Nucleus accumbens (tissue), 56 donors: ENCODE measurements around the gene HOXC13.
A peak's percentile ranks its signal among the peaks of the same experiment; 100 is the strongest.

ENCODE experiments used
- DNase-seq, 56 donors: peaks; one replicate each; lab custom pipeline; 2025; lab: John Stamatoyannopoulos, UW

Gene HOXC13, protein sequence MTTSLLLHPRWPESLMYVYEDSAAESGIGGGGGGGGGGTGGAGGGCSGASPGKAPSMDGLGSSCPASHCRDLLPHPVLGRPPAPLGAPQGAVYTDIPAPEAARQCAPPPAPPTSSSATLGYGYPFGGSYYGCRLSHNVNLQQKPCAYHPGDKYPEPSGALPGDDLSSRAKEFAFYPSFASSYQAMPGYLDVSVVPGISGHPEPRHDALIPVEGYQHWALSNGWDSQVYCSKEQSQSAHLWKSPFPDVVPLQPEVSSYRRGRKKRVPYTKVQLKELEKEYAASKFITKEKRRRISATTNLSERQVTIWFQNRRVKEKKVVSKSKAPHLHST

DNA sequence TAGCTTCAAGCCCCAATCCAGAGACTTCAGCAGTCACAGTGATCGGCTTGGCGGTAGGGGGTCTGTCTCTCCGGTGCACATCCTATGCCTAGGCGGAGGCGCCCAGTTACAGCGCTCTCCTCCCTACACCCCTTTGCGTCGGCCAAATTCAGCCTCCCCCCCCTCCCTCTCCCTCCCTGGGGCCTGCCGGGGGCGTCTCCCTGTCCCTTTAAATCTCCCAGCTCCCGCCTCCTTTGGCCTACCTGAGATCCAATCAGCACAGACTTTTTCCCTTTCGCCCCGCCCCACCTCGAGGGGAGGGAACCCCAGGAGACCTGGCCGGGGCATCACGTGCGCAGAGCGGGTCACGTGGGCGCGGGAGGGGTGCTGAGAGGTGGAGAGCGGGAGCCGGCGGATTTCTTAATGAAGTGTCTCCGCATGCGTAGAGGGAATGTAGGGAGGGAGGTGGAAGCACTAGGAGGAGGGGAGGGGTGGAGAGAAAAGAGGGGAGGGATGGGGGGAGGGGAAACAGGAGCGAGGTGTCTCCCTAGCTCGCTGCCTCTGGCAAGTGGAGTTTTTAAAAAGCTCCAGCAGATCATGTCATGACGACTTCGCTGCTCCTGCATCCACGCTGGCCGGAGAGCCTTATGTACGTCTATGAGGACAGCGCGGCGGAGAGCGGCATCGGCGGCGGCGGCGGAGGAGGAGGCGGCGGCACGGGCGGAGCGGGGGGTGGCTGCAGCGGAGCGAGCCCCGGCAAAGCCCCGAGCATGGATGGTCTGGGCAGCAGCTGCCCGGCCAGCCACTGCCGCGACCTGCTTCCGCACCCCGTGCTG is at the start of gene HOXC13:
Gene HOXC13, plus strand, starts transcription at position 506 of the 815 bp plus-strand sequence. Its CDS starts 76 bp downstream, at position 582.
- DNase-seq: peak in 1 of 56 donors; percentile 15

DNA sequence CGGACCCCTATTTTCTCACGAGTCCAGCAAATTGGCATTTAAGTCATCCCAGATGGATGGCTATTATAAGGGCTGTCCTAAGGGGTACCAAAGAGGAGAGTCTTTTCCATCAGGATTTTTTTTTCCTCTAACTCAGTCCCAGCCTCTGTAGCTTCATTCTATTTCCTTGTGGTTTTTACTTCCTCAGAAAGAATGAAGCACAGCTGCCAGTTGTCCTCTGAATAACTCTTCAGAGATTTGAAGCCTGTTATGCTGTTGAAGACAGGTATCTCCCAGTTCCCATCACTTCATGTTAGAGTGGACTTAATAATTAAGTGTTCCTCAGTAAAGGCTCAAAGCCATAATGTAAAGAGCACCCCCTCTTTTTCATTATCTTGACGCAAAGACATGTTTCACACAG is 48.5 kb upstream of the HOXC13 start:
- no peak for DNase-seq

DNA sequence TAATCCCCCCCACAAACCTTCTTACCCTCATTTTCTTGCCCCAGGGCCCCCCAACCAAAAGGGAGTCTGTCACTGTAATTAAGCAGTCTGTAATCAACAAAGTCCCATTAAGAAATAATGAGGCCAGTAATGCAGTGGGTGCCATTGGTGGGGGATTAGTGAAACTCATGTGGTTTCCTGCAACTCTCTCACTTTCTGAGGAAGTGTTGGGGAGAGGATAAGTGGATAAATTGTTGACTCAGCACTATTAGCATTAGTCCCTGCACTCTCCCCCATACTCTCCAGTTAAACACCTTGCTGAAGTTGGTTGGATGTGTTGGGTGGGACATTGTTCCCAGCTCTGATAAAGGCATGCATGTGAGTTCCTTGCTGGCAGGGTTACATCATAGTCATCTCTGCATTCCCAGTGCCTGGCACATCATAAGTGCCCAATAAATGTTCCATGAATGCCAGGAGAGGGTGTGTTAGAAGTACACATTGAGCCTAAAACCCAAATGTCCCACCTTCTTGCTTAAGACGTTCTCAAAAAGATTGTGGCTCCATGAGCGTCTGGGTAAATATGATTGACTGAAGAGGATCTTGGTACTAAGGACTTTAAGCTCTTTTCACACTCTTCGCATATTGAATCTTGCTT is 45.8 kb upstream of the HOXC13 start:
- DNase-seq: no peak

DNA sequence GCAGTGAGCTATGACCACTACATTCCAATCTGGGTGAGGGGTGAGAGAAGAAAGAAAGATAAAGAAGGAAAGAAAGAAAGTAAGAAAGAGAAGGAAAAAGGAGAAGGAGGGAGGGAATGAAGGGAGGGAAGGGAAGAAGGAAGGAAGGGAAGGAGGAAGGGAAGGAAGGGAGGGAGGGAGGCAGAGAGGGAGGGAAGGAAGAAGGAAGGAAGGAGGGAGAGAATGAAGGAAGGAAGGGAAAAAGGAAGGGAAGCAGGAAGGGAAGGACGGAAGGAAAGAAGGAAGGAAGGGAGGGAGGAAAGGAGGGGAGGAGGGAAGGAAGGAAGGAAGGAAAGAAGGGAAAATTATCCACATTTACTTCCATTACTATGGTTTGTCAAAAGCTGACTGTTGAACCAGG is 39.4 kb upstream of the HOXC13 start:
- DNase-seq: no peak

DNA sequence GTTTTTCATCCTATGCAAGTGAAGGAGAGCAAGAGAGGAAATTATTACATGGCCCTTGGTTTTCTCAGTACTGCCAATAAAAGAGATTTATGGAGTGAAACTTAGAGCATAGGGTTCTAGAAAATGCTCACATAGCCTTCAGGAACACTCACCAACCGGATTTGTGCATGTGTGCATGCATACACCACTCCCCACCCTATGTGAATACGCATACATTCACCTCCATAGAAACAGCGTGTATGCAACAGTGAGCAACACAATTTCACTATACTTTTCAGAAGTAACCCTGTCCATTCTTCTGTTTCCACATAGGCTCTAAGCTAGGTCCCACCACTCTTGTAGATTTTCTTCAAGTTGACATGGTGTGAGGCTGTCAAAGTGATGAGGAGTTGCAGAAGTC is 31.5 kb upstream of the HOXC13 start:
- DNase-seq: no peak

DNA sequence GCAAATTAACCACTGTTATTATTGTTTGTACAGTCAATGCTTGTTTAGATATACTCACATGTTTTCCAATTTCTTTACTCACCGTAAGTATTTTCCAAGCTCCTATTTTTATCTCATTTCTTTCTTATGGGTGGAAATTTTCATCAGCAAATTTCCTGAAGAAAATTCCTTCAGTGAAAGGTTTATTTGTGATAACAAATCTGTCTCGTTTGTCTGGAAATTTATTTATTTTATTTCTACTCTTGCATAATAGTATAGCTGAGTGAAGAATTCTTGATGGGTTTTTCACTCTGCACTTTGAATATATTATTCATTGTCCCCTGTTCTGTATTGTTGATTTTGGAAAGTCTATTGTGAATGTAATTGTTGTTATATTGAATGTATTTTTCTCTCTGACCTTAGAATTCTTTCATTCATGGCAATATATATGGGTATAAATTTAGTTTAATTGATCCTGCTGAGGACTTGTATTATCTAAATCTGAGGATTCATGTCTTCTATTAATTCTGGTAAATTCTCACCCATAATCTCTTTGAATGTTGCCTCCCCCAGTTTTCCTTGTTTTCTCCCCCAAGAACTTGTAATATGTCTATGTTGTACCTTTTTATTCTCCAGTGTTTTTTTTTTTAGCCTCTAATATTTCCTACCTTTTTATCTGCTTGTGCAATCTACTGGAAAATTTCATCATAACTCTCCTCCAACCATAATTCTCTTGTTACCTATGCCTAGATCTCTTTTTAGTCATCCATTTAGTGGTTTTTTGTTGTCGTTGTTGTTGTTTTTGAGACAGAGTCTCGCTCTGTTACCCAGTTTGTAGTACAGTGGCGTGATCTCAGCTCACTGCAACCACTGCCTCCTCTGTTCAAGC is 21.6 kb upstream of the HOXC13 start:
- DNase-seq: no peak

DNA sequence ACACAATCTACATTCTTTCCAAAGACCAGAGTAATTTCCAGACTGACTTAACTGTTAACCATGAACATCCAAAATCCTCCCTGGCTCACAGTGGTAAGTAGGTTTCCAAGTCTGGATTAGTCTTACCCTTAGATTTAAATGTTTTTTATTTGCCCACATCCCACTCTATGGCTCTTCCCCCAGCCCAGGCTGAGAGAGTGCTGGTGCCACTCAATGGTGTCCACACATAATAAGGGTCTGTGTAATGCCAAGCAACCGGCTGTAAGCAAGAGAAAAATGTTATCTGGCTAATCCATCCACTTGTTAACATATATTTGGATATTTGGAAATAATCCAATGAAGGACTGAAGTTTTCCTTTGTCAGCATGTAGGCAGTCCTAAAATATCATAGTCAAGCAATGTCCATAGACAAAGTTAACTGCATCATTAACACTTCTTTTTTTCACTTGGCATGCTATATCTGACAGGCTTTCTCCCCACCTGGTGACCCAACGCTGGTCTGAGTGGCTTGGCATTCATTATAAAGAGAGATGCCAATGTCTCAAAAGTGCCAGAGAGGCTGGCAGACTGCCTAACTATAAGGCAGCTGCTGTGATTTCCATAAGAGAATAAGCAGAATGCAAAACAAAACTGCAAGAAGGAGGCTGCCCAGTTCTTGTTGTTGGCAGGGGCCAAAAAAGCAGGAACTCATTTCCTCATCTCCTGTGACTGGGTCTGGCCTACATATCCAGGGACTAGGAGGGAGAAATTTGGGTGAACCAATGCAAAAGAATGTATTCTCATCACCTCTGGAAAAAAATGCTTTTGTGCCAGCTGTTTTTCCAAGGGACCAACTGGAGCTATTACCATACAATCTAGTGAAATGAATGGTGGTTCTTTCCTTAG is 13.9 kb upstream of the HOXC13 start:
- no peak for DNase-seq

DNA sequence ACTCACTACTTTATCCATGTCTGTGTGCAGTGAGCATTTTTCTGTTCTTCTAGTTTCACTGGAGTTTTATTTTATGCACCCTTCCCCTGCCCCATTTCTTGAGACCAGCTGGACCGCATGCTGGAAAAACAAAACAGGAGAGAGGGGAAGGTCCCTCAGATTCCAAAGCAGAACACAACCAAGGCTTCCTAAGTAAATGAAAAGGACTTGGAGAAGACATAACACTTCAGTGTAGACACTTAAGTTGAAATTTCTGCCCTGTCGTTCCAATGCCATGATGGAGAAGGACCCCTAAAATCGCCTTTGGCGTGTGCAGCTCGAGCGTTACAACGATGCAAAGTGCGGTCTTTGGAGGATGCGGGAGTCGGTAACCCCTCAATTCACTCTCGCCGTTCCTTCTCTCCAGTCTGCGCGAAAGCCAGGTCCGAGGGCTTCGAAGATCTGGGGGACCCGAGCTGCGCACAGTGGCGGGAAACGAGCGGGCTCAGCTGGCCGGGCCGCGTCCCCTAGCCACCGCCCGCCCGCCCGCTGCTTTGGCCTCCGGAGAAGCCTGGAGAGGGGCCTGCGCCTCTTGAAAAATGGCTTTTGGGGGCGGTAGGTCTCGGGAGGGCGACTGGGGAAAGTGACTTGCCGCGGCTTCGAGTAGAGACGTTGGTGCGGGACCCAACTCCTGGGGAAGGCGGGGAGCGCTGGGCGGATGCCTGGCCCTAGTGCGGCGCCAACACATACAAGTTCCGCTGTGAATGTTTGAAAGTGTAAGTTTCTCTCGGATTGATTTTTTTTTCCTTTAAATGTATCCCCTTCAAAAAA is 11.2 kb upstream of the HOXC13 start:
- DNase-seq: no peak

DNA sequence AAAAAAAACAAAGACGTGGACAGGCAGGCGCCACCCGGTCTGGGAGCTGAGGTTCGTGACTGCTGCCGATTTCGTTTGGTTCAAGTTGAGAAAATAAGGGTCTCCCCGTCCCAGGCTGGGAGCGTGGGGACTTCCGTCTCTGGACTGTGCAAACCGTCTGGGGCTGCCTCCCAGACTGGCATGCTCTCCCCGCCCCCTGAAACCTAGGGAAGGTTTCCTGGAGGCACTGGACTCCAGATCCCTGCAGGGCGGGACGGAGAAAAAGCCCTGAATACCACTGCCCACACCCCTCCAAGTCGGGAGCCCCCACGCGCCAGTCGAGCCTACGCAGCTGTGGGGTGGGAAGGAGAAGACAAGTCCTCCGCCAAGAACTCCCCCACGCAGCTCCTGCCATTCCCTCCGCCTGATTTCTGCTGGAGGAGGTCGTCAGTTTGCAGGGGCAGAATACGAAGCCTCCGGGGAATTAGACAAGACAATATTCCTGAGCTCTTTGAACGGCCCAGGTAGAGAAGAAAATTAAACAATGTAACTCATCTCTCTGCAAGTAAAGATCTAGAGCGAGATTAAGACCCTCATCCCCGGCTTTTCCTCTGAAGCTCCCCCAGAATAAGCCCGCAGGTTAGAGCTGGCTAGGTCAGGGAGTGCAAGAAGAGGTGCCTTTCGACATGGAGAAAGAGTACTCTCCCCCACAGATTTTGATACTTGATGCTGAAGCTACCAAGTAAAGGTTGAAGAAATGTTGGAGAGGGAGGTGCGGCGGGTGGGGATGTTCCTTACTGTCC is 10.4 kb upstream of the HOXC13 start:
- DNase-seq: no peak

DNA sequence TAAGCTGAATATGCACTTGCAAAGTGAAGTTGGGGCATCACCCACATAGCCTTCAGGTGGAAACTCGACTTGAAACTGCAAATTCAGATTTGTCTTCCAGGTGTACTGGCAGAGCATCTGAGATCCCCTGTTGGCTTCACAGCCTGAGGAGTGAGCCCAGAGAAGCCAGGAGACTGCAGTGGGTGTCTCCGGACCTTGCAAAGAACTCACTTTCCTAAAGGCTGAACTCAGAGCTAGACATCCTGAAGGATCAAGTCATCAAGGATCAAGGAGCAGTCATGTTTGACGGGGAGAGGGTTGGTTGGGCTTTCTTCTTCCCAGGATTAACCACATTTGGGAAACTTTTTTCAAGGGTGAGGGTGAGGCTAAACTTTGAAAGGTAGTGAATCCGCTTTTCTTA is 9.1 kb upstream of the HOXC13 start:
- DNase-seq: no peak

DNA sequence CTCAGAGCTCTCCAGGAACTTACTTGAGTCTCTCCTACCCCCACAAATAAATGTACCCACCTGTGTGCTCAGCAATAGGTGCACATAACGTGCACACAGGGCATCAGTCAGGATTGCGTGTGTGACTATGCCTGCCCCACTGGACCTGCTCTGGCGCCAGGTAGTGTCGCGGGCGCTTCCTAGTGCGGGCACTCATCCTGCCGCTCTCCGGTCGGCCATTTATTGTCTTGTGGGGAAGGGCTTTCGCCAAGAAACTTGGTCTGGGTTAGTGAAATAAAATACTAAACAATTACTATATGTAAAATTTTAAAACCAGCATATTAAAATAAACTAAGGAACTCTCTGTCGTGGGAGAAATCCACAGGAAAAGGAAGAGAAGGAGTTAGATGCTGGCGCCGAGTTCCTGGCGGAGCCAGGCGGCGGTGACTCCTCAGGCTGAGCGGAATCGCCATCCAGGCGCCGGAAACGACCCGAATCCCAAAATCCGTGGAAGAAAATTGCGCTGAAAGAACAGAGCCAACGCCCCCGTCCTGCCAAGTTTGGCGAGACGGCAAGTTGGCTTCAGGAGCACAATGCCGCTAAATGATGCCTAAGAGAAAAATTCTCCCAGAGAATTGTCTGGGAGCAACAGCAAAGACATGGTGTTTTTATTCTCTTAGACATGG is 7.9 kb upstream of the HOXC13 start:
- no peak for DNase-seq

DNA sequence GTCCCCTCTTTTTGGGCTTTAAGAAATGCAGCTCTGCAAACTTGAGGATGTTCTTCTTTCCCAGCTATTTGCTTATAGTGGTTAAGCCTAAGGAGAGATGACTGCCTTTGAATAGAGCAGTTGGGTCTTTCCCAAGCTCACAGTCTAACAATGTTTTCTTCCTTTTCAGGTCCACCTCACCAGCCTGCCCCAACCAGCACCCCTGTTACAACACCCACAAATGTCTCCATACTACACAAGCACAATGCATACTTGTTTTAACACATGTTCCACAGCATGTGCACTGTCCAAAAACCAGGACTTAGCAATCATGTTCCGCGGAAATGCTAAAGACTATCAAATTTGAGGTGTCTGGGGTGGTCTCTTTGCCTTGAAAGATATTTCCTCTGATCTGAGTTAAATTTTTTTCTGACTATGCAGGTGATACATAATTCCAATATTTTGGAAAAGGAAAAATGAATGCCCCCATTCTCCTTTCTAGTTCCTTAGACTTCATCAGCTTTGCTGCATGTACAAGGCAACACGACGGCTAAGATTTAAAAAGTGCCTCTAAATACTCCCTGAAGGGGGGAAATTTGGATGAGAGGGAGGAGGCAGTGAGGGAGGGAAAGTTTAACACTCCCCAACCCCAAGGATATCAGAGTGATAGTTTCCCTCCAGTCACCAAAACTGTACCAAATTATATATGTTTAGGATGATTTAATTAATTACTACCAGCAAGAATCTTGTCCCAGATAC is 6.6 kb upstream of the HOXC13 start:
- no peak for DNase-seq

DNA sequence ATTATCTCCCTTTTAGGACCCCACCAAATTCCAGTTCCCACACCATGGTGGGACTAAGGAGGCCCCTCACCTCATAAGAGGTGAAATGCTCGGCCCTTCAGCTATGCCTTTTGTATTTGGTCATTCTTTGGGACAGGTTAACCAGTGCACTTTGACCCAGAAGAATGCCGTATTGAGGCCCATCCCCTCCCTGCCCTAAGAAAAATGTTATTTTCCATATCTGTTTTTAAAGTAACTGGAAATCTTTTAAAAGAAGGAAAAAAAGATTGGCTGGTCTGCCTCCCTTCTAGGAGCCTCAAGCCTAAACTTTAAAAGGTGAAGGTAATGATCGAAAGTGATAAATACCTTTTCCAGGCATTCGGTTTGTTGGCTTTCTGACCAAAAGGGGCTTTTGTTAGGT is 5.7 kb upstream of the HOXC13 start:
- DNase-seq: no peak

DNA sequence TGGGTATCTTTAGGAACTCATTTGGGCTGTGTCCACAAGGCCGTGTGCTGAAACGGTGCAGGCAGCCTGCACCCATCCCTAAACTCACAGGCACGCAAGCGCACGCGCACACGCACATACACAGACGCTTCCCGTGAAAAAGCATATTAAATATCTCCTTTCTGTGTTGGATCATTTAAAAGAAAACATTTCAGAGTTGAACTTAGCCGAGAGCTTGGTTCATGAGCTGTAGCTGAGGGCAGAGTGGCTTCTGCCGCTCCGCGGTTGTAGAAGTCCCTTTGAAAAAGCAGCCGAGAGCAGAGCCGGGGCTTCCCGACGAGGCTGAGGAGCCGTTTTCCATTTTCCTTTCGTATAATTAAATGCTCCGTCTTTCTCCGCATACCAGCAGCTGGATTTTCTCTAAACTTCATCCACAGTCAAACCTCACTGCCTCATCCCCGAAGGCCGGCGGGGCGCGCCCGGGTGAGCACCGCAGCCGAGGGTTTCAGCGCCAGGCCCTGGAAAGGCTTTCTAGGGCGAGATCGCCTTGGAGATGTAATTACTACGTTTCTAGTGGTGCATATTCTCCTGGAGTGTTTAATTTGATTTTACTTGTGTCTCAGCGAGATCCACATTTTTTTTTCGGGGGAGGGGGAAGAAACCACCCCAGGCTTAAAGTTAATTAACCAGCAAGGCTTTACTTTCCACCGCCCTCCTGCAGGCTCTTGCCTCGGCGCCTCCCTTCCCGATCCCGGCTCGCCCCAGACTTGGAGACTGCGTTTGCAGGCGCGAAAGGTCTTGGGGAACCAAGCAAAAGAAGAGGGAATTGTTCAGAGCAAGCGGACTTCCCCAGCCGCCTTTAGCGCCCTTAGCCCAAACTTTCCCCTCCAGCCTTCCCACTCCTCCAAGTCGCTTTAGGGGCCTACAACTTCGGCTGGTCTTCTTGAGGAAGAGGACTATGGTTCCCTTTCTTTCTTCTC is 3.0 kb upstream of the HOXC13 start:
- no peak for DNase-seq

DNA sequence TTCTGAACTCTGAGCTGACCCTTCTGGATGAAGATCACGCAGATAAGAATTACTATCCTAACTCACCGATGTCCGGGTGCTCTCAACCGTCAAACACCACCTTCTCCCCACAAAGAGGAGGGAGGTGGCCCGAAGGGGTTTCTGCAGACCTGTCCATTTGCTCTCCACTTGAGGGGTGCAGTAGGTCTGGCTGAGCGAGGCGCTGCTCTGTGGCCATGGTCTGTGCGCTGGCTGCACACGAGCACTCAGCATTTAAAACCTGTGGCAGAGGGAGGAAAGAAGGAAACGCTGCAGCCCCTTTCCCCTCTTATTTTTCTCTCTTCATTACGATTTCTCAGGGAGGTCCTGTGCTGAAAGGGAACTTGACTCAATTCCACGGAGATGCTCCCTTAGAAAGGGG is 1.5 kb upstream of the HOXC13 start:
- DNase-seq: no peak
